Renal cortex interstitium (tissue), 11 donors: ENCODE measurements around the gene IQCH. TPM values are rescaled to one million over a fixed set of nuclear protein-coding genes. Genes with fewer than 3 reads are reported as not detected.

ENCODE experiments used
- DNase-seq, 11 donors: peaks; one replicate each; pipeline ENCODE4 v3.0.0-alpha.2; 2013; ENCODE audit warnings: low read depth in 9 of 11, low spot score in 4 of 11; ENCODE audit errors: extremely low read depth in 1 of 11
- polyA plus RNA-seq, 3 donors: library from polyadenylated mRNA; unstranded; fragments of 120-200 nt; gene quantifications; one replicate each; pipeline ENCODE4 v1.2.1, GENCODE V29; 2013; ENCODE audit not compliant: insufficient read length in 3 of 3

IQCH gene
- polyA plus RNA-seq, 3 donors = 5.9 to 8.5 (median 7.4) TPM

DNA sequence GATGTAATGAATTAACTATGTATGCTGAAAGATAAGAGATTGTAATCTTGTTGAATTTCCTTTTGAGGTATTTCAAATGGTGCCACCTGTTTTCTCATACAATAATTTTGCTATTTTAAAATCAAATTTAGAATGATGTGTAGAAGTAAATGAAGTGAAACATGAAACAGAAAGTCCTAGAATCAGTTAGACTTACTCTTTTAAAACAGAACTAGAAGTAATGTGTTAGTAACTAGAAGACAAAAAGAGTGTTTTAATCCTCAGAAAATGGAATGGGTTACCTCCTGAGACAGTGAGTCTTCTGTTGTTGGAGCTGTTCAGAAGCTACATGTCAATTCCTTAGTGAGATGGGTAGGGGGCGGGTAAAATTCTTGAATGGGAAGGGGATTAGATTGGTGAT lies 279.8 kb downstream of the IQCH start:
- DNase-seq = no peak

DNA sequence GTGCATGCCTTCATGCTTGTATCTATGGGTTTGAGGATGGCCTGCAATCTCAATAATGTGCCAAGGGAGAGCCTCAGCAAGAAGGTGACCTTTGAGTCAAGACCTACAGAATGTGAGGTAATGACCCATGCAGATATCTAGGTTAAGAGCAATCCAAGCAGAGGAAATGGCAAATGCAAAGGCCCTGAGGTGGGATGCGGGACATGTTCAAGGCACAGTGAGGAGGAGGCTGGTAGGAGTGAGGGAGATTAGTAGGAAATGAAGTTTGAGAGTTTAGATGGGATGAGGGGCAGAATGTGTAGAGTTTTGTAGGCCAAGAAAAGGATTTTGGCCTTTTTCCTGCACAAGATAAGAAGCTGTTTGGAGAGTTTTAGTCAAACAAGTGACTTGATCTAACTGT lies 283.2 kb downstream of the IQCH start:
- DNase-seq = no peak

DNA sequence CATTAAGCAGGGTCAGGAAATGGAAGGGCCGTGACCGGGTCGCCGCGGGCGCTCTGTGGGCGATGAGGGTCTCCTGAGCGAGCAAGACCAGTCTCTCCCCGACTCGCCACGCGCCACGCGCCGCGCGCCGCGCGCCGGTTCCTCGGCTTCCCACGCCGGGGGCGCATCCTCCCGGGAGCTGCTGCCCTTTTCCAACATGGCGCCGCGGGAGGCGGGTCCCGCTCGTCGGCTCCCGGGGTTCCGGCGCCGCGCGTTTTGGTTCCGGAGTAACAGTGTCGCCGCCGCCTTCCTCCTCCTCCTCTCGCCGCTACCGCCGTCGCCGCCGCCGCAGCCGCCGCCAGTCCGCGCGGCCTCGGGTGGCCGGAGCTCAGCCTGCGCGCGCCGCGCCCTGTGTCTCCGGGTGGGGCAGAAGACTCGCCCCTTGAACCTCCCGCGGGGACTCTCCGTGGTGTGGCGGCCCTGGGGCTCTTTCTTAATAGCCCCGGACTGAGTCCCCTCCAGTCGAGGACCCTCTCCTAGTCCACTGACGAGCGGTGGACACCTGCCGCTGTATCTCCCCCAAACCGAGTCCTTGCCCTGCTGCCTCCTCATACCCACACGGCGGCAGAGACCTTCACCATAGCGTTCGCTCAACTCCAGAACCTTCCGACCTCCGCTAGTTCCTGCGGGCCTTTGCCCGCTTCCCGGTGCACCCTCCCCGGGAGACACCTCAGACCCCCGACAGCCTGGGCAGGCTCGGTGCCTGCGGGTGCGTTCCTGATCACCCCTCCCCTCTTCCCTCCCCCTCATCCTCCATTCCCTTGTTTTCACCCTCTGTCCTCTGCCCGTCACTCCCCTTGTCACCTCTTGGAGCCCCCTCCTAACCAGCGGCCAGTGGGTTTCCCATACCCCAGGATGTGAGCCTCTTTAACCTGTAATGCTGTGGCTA lies 288.1 kb downstream of the IQCH start, which contains the start of gene MAP2K5:
TSS of gene MAP2K5 (plus strand) at position 284 of the 928 bp plus-strand sequence. CDS start at position 917, 633 bp downstream.
- peak in 8 of 11 donors; percentile 63 to 76 (median 70) for DNase-seq

DNA sequence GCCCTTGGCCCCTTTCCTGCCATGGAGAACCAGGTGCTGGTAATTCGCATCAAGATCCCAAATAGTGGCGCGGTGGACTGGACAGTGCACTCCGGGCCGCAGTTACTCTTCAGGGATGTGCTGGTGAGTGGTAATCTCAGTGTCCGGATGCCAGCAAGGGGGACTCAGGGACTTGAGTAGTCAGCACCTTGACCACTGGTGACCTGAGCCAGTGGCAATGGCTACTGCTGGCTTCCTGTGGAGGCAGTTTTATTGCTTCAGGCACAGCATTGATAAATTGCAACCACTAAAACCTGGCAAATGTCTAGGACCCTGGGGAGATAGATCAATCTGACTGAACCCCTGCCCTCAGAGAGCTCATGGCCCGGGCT lies 288.7 kb downstream of the IQCH start:
- DNase-seq = peak in 2 of 11 donors; percentile 24 to 49

DNA sequence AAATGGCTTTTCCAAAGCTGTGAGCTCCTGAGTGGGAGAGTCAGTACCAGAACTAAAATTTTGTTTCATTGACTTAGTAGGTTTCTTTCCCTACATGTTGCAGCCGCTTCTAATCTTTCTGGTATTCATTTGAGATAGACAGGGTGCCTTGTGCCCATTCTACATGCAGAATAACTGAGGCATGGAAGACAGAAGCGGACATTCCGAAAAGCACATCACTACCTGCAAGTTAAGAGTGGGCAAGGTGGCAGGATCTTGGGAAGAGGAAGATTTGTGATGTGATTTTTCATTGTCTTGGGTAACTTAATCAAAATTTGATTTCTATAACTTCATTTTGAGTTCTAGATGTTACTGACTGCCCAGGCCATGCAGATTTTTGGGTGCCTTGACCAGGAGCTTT lies 289.9 kb downstream of the IQCH start:
- DNase-seq = no peak

DNA sequence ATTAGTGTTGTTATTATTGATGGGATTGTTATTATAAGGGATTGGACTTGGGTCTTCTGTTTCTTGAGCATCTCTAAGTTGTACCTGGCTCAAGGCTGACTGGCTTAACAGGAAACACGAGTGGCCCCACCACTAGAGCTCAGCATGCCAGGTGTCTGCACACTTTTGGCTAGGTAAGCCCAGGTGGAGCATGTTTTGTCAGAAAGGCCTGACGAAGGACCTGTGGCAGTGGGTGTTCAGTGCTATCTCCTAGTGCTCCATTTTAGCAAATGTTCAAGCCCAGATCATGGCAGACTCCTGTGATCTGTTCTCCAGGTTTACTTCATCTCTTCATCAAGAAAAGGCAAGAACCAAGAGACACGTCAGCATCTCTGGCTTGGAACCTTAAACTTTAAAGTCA lies 291.3 kb downstream of the IQCH start:
- no peak for DNase-seq

DNA sequence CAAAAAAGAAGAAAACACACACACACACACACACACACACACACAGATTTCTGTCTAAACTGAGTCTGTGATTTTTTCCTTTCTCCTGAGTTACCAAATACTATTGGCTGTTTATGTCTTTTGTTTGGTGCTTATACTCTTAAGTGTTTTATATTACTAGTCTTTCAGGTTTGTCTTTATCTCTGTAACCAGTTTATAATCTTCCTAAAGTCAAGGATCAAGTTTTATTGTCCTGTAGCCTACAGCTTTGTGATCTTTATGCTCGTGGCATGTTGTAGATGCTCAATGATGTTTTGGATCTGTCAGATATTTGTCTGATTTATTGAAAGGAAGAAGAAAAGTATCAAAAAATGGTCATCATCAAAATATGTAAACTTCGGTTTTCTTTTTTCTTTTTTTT lies 292.5 kb downstream of the IQCH start:
- no peak for DNase-seq

DNA sequence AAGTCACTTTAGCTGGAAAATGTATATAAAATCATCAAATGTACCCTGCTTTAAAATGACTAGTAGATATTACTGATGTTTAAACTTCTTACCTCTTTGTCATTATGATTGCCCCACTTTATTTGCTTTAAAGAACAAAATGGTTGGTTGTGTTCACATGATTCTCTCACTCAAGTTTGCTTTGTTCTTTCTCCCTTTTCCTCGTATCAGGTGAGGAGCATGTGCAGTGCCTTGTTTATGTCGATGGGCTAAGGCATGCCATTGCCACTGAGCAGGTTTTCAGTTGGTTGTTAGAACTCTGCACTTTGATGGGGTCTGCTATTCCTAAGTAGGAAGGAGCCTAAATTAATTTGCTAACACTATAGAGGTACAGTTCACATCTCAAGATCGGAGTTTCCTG lies 293.2 kb downstream of the IQCH start:
- DNase-seq = no peak

DNA sequence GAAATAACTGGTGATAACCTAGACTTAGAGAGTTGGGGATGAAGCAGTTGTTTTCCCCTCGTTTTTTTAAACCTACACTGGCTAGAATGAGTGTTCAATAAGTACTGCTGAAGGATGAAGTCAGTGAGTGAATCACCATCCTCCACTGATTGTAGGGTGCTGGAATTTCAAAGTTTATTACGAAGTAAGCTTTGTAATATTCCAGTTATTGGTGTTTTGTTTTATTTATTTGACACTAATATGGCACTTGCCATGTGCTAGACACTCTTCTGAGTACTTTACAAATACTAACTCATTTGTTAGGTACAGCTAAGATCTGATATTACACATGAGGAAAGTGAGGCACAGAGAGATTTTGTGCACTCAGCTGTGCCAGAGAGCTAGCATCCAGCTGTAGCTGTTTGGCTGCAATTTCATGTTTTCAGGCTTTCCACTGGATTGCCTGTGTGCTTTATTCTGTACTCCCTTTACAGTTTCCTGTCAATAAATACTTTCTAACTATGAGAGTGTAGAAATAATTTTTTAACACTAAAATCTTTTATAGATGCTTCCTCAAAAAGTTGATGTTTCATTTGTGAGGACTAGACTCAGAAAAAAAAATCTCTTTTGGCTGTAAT lies 293.8 kb downstream of the IQCH start:
- no peak for DNase-seq

DNA sequence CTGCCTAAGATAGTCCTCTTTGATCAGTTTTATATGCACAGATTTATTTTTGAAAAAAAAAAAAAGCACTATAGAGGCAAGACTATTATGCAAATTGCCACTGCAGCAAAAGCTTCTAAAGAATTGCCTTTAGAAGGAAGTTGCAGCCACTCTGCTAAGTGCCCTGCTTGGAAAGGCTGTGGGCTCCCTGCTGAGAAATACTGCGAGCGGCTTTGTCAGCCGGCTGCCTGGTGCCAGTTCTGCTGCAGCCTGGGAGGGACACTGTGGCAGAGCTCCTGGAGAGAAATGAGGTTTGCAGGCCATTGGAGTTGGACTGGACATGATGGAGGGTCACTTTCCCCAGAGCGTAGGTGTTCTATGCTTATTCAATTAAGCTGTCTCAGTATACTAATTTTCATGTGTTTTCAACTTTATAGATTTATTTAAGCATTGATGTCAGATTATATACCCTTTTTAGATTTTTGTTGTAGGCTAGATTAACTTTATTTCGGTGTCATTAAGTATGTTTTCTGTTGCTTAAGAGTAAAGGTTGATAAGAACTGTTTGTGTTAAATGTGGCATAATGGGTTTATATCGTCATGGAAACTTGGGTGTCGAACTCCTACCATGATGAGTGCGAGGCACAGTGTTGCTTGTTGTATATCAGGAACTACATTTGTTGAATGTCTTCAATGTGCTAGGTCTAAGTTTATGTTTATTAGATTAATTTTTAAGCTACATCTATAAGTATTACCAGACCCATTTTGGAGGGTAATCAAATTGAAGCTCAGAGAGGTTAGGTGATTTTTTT lies 294.5 kb downstream of the IQCH start:
- no peak for DNase-seq

DNA sequence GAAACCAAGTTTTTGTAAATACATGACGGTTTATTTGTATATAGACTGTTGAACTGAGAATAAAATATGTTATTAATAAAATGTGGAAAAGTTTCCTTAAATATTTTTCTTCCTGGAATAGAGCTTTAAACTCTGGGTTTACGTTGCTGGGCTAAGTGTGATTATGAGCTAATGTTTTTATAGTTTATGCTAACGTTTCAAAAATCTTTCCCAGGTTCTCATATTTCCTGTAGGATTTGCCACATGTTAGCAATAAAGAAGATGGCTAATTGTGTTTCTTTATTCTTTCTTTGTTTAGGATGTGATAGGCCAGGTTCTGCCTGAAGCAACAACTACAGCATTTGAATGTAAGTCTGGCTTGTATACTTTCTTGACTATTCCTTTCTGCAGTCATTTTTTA lies 295.1 kb downstream of the IQCH start:
- no peak for DNase-seq

DNA sequence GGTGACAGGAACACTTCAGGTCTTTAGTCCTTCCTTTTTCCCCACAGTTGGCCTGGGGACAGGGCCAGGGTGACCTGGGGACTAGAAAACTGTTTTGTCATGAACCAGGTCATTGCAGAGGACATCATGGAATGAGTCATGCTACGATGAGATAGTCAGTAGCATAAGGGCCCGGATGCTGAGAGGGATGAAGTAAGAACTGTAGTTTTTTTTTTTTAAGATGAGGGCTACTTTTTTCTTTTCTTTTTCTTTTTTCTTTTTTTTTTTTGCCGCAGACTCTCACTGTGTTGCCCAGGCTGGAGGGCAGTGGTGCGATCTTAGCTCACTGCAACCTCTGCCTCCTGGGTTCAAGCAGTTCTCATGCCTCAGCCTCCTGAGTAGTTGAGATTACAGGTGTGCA lies 295.9 kb downstream of the IQCH start:
- DNase-seq = no peak

DNA sequence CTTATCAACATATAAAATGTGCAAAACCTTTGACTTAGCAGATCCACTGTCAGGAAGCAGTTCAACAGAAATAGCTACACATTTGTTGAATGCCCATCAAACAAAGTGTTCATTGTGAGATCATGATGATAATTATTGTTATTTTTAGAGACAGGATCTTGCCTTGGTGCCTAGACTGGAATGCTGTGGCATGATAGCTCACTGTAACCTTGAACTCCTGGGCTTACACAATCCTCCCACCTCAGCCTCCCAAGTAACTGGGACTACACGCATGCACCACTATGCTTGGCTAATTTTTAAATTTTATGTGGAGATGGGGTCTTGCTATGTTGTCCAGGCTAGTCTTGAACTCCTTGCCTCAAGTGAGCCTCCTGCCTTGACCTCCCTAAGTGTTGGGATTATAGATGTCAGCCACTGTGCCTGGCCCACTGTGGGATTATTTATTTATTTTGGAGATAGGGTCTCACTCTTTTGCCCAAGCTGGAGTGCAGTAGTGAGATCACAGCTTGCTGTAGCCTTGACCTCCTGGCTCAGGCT lies 296.7 kb downstream of the IQCH start:
- DNase-seq = no peak

Other genes with a start within 250 kb of the IQCH start
- gene SMAD3, start 189.2 kb upstream of the IQCH start, polyA plus RNA-seq = 10 to 100 TPM; 48.3 to 73.3 (median 50.2) TPM
- 10 to 100 TPM; 50.4 to 65.8 (median 59.7) TPM for gene AAGAB, start 125 bp upstream of the IQCH start, polyA plus RNA-seq